ENCODE measurements around the gene PRKCE. TPM values are rescaled to one million over a fixed set of nuclear protein-coding genes. Genes with fewer than 3 reads are reported as not detected.

The PRKCE gene
- total RNA-seq, 2 experiments from 2014 or later: 17.0 to 42.1 TPM

- Histone ChIP-seq H2AFZ (ENCODE audit: low read length) (peak overlapping the region; percentile 93), H4K20me1 (ENCODE audit: insufficient read depth, low read length) (no peaks in the 10 kb centered on the region; the same call in 1 of the 2 replicates), H3K4me2 (ENCODE audit: low read length) (peak overlapping the region; percentile 99), H3K4me3 (ENCODE audit: low read depth, low read length, poor library complexity, severe bottlenecking) (peak overlapping the region; percentile 89), H3K27ac (ENCODE audit: low read depth, low read length, poor library complexity, severe bottlenecking) (peak overlapping the region; percentile 18), H3K9me3 (ENCODE audit: low read length) (no peaks in the 10 kb centered on the region), H3K36me3 (ENCODE audit: insufficient read depth, low read length) (no peaks in the 10 kb centered on the region), H3K9me2 (ENCODE audit: insufficient read depth, low read length) (no peaks in the 10 kb centered on the region), H3K4me1 (ENCODE audit: insufficient read depth, low read length, poor library complexity, severe bottlenecking) (peaks cover 19% of the 10 kb centered on the region), H3K79me2 (ENCODE audit: insufficient read depth, low read depth, low read length) (peaks cover 3% of the 10 kb centered on the region; the same call in 1 of the 2 replicates)
- BruUV-seq (replicated peaks): no TSS peak
- DNase-seq (ENCODE audit: low spot score): peak; percentile 39
- TF ChIP-seq CTCF (conservative IDR thresholded peaks at IDR 0.05; ENCODE audit: low read length) (no peak), EZH2phosphoT487 (IDR thresholded peaks at IDR 0.05; ENCODE audit: borderline replicate concordance, low read depth, low read length) (no peak; the same call in 1 of the 2 replicates)
- CTCF ChIA-PET (ENCODE audit: unreplicated experiment): interaction anchor here (0.7 to 1.6 kb wide), 3 partner anchors 74 to 130 kb away, joined by 3 to 5 read pairs (median 3); no protein-coding TSS in a partner anchor
- POLR2A ChIA-PET: interaction anchor here (0.5 to 1.5 kb wide), 13 partner anchors 10 to 190 kb away, joined by 3 to 6 read pairs (median 3); partner anchors contain the start of gene SRBD1
- intact Hi-C loops (cut with micrococcal nuclease; ENCODE audit: unreplicated experiment): loop anchor here (2.0 to 10.0 kb wide), 4 partner anchors 42 to 715 kb away; no protein-coding TSS in a partner anchor
These were observed 1.3 kb upstream of the PRKCE start for GRCh38 chr2:45649858-45650811.

- Histone ChIP-seq H3K27ac (ENCODE audit: low read depth, low read length, poor library complexity, severe bottlenecking) (peak overlapping the region; percentile 18), H3K4me2 (ENCODE audit: low read length) (peak overlapping the region; percentile 99), H3K9me3 (ENCODE audit: low read length) (no peaks in the 10 kb centered on the region), H3K79me2 (ENCODE audit: insufficient read depth, low read depth, low read length) (peaks cover 3% of the 10 kb centered on the region; the same call in 1 of the 2 replicates), H3K36me3 (ENCODE audit: insufficient read depth, low read length) (no peaks in the 10 kb centered on the region), H3K4me1 (ENCODE audit: insufficient read depth, low read length, poor library complexity, severe bottlenecking) (peaks cover 19% of the 10 kb centered on the region), H4K20me1 (ENCODE audit: insufficient read depth, low read length) (no peaks in the 10 kb centered on the region; the same call in 1 of the 2 replicates), H3K4me3 (ENCODE audit: low read depth, low read length, poor library complexity, severe bottlenecking) (peak overlapping the region; percentile 89), H2AFZ (ENCODE audit: low read length) (peak overlapping the region; percentile 93), H3K9me2 (ENCODE audit: insufficient read depth, low read length) (no peaks in the 10 kb centered on the region)
- intact Hi-C loops (cut with micrococcal nuclease; ENCODE audit: unreplicated experiment): loop anchor here (1.0 to 5.0 kb wide), 5 partner anchors 41 to 185 kb away; no protein-coding TSS in a partner anchor
- ChIA-PET CTCF (ENCODE audit: unreplicated experiment) (interaction anchor here (1.6 to 1.7 kb wide), 2 partner anchors 129 to 183 kb away, joined by 3 to 5 read pairs; no protein-coding TSS in a partner anchor), POLR2A (interaction anchor here (0.8 to 1.8 kb wide), 6 partner anchors 9 to 183 kb away, joined by 3 to 6 read pairs (median 4); no protein-coding TSS in a partner anchor)
- peak; percentile 97 for DNase-seq (ENCODE audit: low spot score)
- no TSS peak for BruUV-seq (replicated peaks)
- TF ChIP-seq CTCF (conservative IDR thresholded peaks at IDR 0.05; ENCODE audit: low read length) (peak; percentile 62), EZH2phosphoT487 (IDR thresholded peaks at IDR 0.05; ENCODE audit: borderline replicate concordance, low read depth, low read length) (no peak)
These were observed 542 bp upstream of the PRKCE start for GRCh38 chr2:45650851-45651414.

Measured in OCI-LY7 (cell line).